ENCODE results near the gene PPP1R12B.

PPP1R12B gene

GRCh38 chr1:202593845-202594244, 245.3 kb downstream of the PPP1R12B start:
- no peak overlapping the region for H3K4me3 ChIP-seq (ENCODE audit: low read depth, low read length)
- no peaks in the 10 kb centered on the region for H3K27me3 ChIP-seq (ENCODE audit: insufficient read depth, low read depth, severe bottlenecking)
- TF ChIP-seq CTCF (IDR thresholded peaks at IDR 0.05; ENCODE audit: low read depth, low read length): no peak
- no peak for DNase-seq
- peaks cover under 1% of the 10 kb centered on the region; the same call in 1 of the 2 replicates for H3K36me3 ChIP-seq
- no peak overlapping the region for H3K27ac ChIP-seq
- no peaks in the 10 kb centered on the region for H3K9me3 ChIP-seq (ENCODE audit: severe bottlenecking)

GRCh38 chr1:202596638-202597037, 248.1 kb downstream of the PPP1R12B start:
- Histone ChIP-seq H3K9me3 (ENCODE audit: severe bottlenecking) (no peaks in the 10 kb centered on the region), H3K36me3 (peaks cover 7% of the 10 kb centered on the region), H3K27ac (no peak overlapping the region), H3K27me3 (ENCODE audit: insufficient read depth, low read depth, severe bottlenecking) (no peaks in the 10 kb centered on the region), H3K4me3 (ENCODE audit: low read depth, low read length) (no peak overlapping the region)
- no peak for TF ChIP-seq CTCF (IDR thresholded peaks at IDR 0.05; ENCODE audit: low read depth, low read length)
- no peak for DNase-seq

DNA sequence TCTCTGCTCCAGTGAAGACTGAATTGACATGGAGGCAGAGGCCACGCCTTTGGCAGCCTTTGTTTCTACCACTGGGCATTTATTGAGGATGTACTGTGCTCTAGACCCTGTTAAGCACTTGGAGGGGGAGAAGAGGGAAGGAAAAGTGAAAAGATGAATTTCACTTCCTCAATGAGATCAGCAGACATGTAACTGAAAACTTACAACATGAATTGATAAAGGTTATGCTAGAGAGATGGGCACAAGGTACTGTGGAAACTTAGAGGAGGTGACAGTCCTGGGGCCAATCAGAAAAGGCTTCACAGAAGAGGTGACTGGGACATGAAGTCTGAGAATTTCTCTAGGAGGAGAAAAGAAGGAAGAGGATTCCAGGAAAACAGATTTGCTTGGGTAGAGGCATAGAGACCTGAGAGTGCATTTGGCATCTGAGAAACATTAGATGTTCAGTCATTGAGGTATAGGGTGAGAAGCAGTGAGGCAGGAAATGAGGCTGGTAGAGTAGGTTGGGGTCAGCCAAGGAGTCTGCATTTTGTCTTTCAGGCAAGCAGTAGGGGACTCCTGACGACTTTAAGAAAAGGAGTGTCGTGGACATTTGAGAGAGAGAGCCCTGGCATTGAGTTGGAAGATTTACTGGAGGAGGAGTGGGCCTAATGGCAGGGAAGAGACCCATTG, 248.7 kb downstream of the PPP1R12B start:
- Histone ChIP-seq H3K36me3 (peaks cover 7% of the 10 kb centered on the region), H3K9me3 (ENCODE audit: severe bottlenecking) (no peaks in the 10 kb centered on the region), H3K4me3 (ENCODE audit: low read depth, low read length) (no peak overlapping the region), H3K27ac (no peak overlapping the region), H3K27me3 (ENCODE audit: insufficient read depth, low read depth, severe bottlenecking) (no peaks in the 10 kb centered on the region)
- TF ChIP-seq CTCF (IDR thresholded peaks at IDR 0.05; ENCODE audit: low read depth, low read length): no peak
- DNase-seq: no peak

DNA sequence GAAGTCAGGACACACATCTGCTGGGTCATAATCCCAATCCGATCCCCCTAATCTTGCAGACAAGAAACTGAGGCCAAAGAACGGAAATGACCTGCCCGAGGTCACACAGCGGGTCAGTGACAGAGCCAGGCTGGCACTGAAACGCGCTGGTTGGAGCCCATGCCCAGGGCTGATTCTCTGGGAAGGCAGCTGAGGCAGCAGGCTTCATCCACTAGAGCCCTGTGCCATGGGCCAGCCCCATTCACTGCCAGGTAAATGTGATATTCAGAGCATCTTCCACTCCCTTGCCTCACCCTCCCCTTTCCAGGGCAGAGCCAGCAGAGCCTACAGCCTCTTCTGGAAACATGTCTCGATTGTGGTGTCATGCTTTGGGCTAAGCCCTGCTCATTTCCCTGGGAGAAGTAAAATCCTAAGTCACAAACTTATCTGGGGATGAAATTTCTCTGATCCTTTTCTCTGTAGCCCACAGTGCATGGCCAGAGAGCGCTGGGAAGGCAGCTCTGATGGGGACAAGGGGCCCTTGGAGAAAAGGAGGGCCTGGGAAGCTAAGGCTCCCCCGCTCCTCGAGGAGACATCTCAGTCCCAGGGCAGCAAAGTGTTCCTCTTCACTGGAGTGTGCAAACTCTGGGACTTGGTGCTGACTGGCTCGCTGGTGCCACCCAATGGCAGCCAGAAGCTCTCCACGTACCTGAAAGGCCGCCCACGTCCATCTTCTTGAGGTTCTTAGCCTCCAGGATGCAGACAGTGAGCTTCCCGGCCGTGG, 251.4 kb downstream of the PPP1R12B start:
- peaks cover 7% of the 10 kb centered on the region for H3K36me3 ChIP-seq
- no peaks in the 10 kb centered on the region for H3K27me3 ChIP-seq (ENCODE audit: insufficient read depth, low read depth, severe bottlenecking)
- no peak overlapping the region for H3K4me3 ChIP-seq (ENCODE audit: low read depth, low read length)
- H3K27ac ChIP-seq: peak overlapping the region; percentile 6; the same call in 1 of the 2 replicates
- H3K9me3 ChIP-seq (ENCODE audit: severe bottlenecking): no peaks in the 10 kb centered on the region
- DNase-seq: peak; percentile 95
- TF ChIP-seq CTCF (IDR thresholded peaks at IDR 0.05; ENCODE audit: low read depth, low read length): peak; percentile 100

DNA sequence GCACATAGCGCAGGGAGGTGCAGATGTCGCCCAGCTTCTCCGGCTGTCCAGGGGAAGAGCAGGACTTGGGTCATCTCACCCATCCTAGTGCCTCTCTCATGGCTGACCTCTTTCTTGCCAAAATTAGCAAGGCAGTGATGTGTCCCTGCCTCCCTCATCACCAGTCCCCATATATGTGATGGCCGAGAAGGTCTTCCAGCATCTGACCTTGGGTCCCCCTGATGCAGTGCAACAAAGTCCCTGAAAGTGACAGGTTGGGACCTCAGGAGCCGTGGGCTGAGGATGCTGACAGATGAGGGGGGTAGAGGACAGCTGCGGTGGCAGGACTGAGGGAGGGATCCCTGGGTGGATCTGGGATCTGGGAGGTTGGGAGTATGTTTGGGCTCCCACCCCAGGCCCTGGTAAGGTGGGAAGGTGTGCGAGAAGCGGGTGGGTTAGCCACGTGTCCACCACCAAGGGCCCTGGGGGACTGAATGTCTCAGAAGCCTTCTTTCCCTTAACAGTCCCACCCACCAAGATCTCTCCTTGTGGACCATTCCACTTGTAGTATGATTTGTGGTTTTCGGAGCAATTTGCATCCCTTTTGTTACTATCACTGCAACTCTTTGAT, 252.0 kb downstream of the PPP1R12B start:
- no peak overlapping the region for H3K27ac ChIP-seq
- H3K9me3 ChIP-seq (ENCODE audit: severe bottlenecking): no peaks in the 10 kb centered on the region
- TF ChIP-seq CTCF (IDR thresholded peaks at IDR 0.05; ENCODE audit: low read depth, low read length): no peak
- no peak for DNase-seq
- no peak overlapping the region for H3K4me3 ChIP-seq (ENCODE audit: low read depth, low read length)
- peaks cover 7% of the 10 kb centered on the region for H3K36me3 ChIP-seq
- no peaks in the 10 kb centered on the region for H3K27me3 ChIP-seq (ENCODE audit: insufficient read depth, low read depth, severe bottlenecking)
